Duodenal mucosa (tissue), 2 donors: ENCODE results near the gene TMEM17.

ENCODE experiments used
- H3K27ac ChIP-seq: one replicate; pipeline ENCODE4 v1.7.0; 2013; ENCODE audit warnings: low read depth, low read length
- H3K27me3 ChIP-seq, 2 donors: one replicate each; pipeline ENCODE4 v1.7.0; 2013; ENCODE audit warnings: low read length in 2 of 2, control low read depth in 1 of 2; ENCODE audit not compliant: insufficient read depth in 2 of 2, control insufficient read depth in 1 of 2
- H3K36me3 ChIP-seq, 2 donors: one replicate each; pipeline ENCODE4 v1.7.0; 2013; ENCODE audit warnings: low read length in 2 of 2, control low read depth in 1 of 2; ENCODE audit not compliant: insufficient read depth in 2 of 2, control insufficient read depth in 1 of 2
- H3K4me1 ChIP-seq, 2 donors: one replicate each; pipeline ENCODE4 v1.7.0; 2013; ENCODE audit warnings: low read length in 2 of 2, control low read depth in 1 of 2; ENCODE audit not compliant: insufficient read depth in 2 of 2, control insufficient read depth in 1 of 2
- H3K4me3 ChIP-seq, 2 donors: one replicate each; pipeline ENCODE4 v1.7.0; 2013; ENCODE audit warnings: low read length in 2 of 2, low read depth in 1 of 2
- H3K9ac ChIP-seq, 2 donors: one replicate each; pipeline ENCODE4 v1.7.0; 2013; ENCODE audit warnings: low read length in 2 of 2, low read depth in 1 of 2
- H3K9me3 ChIP-seq, 2 donors: one replicate each; pipeline ENCODE4 v1.7.0; 2013; ENCODE audit warnings: low read length in 2 of 2, control low read depth in 1 of 2; ENCODE audit not compliant: control insufficient read depth in 1 of 2

TMEM17 gene

GRCh38 chr2:62505750-62506420 is at the start of gene TMEM17:
Gene TMEM17, minus strand, starts transcription at chr2:62506195. Its CDS starts 66 bp downstream, at chr2:62506129.
- Histone ChIP-seq H3K27me3 (no peaks in the 10 kb centered on the region), H3K4me1 (peaks cover 0 to 3% of the 10 kb centered on the region in 2 donors), H3K27ac (peak within 1 kb of the TSS; percentile 82), H3K9ac (peak within 1 kb of the TSS; percentile 73 to 76), H3K4me3 (peak within 1 kb of the TSS; percentile 83 to 86), H3K36me3 (no peaks in the 10 kb centered on the region), H3K9me3 (no peaks in the 10 kb centered on the region)

- Histone ChIP-seq H3K4me1 (no peaks in the 10 kb centered on the region), H3K9me3 (no peaks in the 10 kb centered on the region), H3K27ac (no peak overlapping the region), H3K4me3 (no peak overlapping the region), H3K9ac (no peak overlapping the region), H3K27me3 (no peaks in the 10 kb centered on the region), H3K36me3 (no peaks in the 10 kb centered on the region)
Measured at GRCh38 chr2:62554440-62554839, 48.4 kb upstream of the TMEM17 start.

DNA sequence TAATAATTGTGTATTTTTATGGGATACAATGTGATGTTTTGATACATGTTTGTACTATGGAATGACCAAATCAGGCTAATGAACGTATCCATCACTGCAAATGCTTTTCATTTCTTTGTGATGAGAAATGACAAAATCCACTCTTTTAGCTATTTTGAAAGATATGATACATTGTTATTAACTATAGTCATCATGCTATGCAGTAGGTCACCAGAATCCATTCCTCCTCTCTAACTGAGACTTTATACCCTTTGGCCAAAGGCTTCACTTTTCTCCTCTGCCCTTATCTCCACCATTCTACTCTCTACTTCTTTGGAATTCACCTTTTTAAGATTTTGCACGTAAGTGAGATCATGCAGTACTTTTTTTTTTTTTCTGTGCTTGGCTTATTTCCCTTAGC is 44.5 kb upstream of the TMEM17 start:
- Histone ChIP-seq H3K4me1 (peaks cover 0 to 9% of the 10 kb centered on the region in 2 donors), H3K9me3 (no peaks in the 10 kb centered on the region), H3K36me3 (no peaks in the 10 kb centered on the region), H3K4me3 (no peak overlapping the region), H3K9ac (no peak overlapping the region), H3K27me3 (no peaks in the 10 kb centered on the region), H3K27ac (no peak overlapping the region)

GRCh38 chr2:62547854-62548253 is 41.9 kb upstream of the TMEM17 start:
- H3K27ac ChIP-seq = no peak overlapping the region

GRCh38 chr2:62545261-62545660 is 39.3 kb upstream of the TMEM17 start:
- Histone ChIP-seq H3K27me3 (no peaks in the 10 kb centered on the region), H3K4me3 (no peak overlapping the region), H3K27ac (no peak overlapping the region), H3K36me3 (no peaks in the 10 kb centered on the region), H3K4me1 (peaks cover 9 to 22% of the 10 kb centered on the region in 2 donors), H3K9me3 (no peaks in the 10 kb centered on the region), H3K9ac (no peak overlapping the region)

More at GRCh38 chr2:62547854-62548253, 41.9 kb upstream of the TMEM17 start:
- H3K36me3 ChIP-seq = no peaks in the 10 kb centered on the region
- H3K9me3 ChIP-seq = no peaks in the 10 kb centered on the region
- no peak overlapping the region for H3K9ac ChIP-seq
- H3K4me1 ChIP-seq = peaks cover 0 to 9% of the 10 kb centered on the region in 2 donors
- no peaks in the 10 kb centered on the region for H3K27me3 ChIP-seq
- H3K4me3 ChIP-seq = no peak overlapping the region

- no peaks in the 10 kb centered on the region for H3K36me3 ChIP-seq
- H3K27me3 ChIP-seq = no peaks in the 10 kb centered on the region
- peaks cover 20 to 27% of the 10 kb centered on the region in 2 donors for H3K4me1 ChIP-seq
- no peak overlapping the region for H3K9ac ChIP-seq
- no peak overlapping the region for H3K4me3 ChIP-seq
- no peaks in the 10 kb centered on the region for H3K9me3 ChIP-seq
- no peak overlapping the region for H3K27ac ChIP-seq
Measured at GRCh38 chr2:62540408-62541168, 34.6 kb upstream of the TMEM17 start.

GRCh38 chr2:62539606-62540407 is 33.8 kb upstream of the TMEM17 start:
- Histone ChIP-seq H3K27me3 (no peaks in the 10 kb centered on the region), H3K4me3 (no peak overlapping the region), H3K36me3 (no peaks in the 10 kb centered on the region), H3K27ac (no peak overlapping the region), H3K9ac (no peak overlapping the region), H3K9me3 (no peaks in the 10 kb centered on the region), H3K4me1 (peaks cover 20 to 27% of the 10 kb centered on the region in 2 donors)

GRCh38 chr2:62538756-62539155 is 32.8 kb upstream of the TMEM17 start:
- Histone ChIP-seq H3K27ac (no peak overlapping the region), H3K4me1 (peaks cover 20 to 27% of the 10 kb centered on the region in 2 donors), H3K27me3 (no peaks in the 10 kb centered on the region), H3K36me3 (no peaks in the 10 kb centered on the region), H3K9me3 (no peaks in the 10 kb centered on the region), H3K9ac (no peak overlapping the region), H3K4me3 (no peak overlapping the region)

- Histone ChIP-seq H3K4me3 (no peak overlapping the region), H3K27me3 (no peaks in the 10 kb centered on the region), H3K9ac (no peak overlapping the region), H3K27ac (no peak overlapping the region), H3K36me3 (no peaks in the 10 kb centered on the region), H3K4me1 (peaks cover 20 to 27% of the 10 kb centered on the region in 2 donors), H3K9me3 (no peaks in the 10 kb centered on the region)
Measured at GRCh38 chr2:62537814-62538213, 31.8 kb upstream of the TMEM17 start.
